HepG2 (cell line): ENCODE data around the gene CACNA1D. TPM values are rescaled to one million over a fixed set of nuclear protein-coding genes. Genes with fewer than 3 reads are reported as not detected.

ENCODE experiments used
- ATAC-seq: fragments of 200-7000 bp; cut with Tn5 transposase; 3 replicates; pipeline ENCODE4 v1.9.1; 2020; ENCODE audit warnings: mild to moderate bottlenecking, moderate library complexity
- BruUV-seq: library from RNA; stranded (reverse); fragments of 400-500 nt; replicated peaks from 2 replicates; lab custom pipeline; 2021; lab: Mats Ljungman, UMichigan
- CTCF ChIA-PET: fragments of 300-600 bp; formaldehyde crosslinking; extraction: SDS; loops from one replicate; lab custom pipeline; 2021; ENCODE audit warnings: low total read pairs, inconsistent platforms, low intra/inter-chr PET ratio; lab: Yijun Ruan, JAX
- POLR2A ChIA-PET: fragments of 350-600 bp; sonication (Branson Sonifier 250); formaldehyde crosslinking; loops from one replicate; lab custom pipeline; 2020; ENCODE audit warnings: antibody characterized with exemption, inconsistent platforms; lab: Yijun Ruan, JAX
- DNase-seq: peaks from one replicate; pipeline ENCODE4 v3.0.0-alpha.2; 2015; ENCODE audit warnings: low spot score
- FAIRE-seq: peaks from 3 replicates; lab custom pipeline; 2011; peaks lifted over from hg19 to GRCh38; lab: Jason Lieb, UNC
- H2AFZ ChIP-seq: one replicate; pipeline ENCODE4 v1.6.1; 2011; ENCODE audit warnings: low read length, inconsistent platforms
- H3K27ac ChIP-seq: fragments of 300-600 bp; 3 replicates; pipeline ENCODE4 v1.8.0; 2011; ENCODE audit warnings: mixed run types, mild to moderate bottlenecking, mixed read lengths, low read length, inconsistent platforms; ENCODE audit not compliant: insufficient read depth; ENCODE audit errors: extremely low read length
- H3K27me3 ChIP-seq, 2 experiments: fragments of 200-600 bp in 1 of 2; 2 replicates in 1 of 2; 3 replicates in 1 of 2; pipeline versions ENCODE4 v1.6.0 to v1.8.0; 2011; ENCODE audit warnings: low read length in 2 of 2, mild to moderate bottlenecking in 2 of 2, moderate library complexity in 2 of 2, inconsistent platforms in 1 of 2; ENCODE audit not compliant: insufficient read depth in 2 of 2, control insufficient read depth in 1 of 2
- H3K36me3 ChIP-seq, 2 experiments: fragments of 200-600 bp in 1 of 2; replicated peaks in 1 of 2; 2 replicates in 1 of 2; 3 replicates in 1 of 2; pipeline versions ENCODE4 v1.5.1 to v1.8.0; 2011; ENCODE audit warnings: low read length in 2 of 2, inconsistent platforms in 1 of 2; ENCODE audit not compliant: insufficient read depth in 2 of 2, control insufficient read depth in 1 of 2
- H3K4me1 ChIP-seq: 2 replicates; pipeline ENCODE4 v1.5.1; 2012; ENCODE audit warnings: low read length, inconsistent platforms; ENCODE audit not compliant: insufficient read depth
- H3K4me2 ChIP-seq: 2 replicates; pipeline ENCODE4 v1.6.0; 2011; ENCODE audit warnings: low read depth, low read length, inconsistent platforms
- H3K4me3 ChIP-seq, 3 experiments: fragments of 200-600 bp in 1 of 3; sonication (generic), shearing (Covaris generic) in 1 of 3; replicated peaks in 1 of 3; 2 replicates each; pipeline ENCODE4 v1.5.1; 2011 to 2016; ENCODE audit warnings: low read length in 3 of 3, inconsistent platforms in 2 of 3, low read depth in 2 of 3, mild to moderate bottlenecking in 2 of 3, control low read depth in 1 of 3, mixed read lengths in 1 of 3; ENCODE audit not compliant: insufficient read depth in 1 of 3
- H3K79me2 ChIP-seq: one replicate; pipeline ENCODE4 v1.6.1; 2011; ENCODE audit warnings: low read length, inconsistent platforms; ENCODE audit not compliant: insufficient read depth
- H3K9ac ChIP-seq: 2 replicates; pipeline ENCODE4 v1.6.0; 2011; ENCODE audit warnings: mild to moderate bottlenecking, low read depth, low read length, inconsistent platforms; ENCODE audit not compliant: insufficient read depth
- H3K9me3 ChIP-seq: 2 replicates; pipeline ENCODE4 v1.5.1; 2012; ENCODE audit warnings: mild to moderate bottlenecking, low read length
- H4K20me1 ChIP-seq: 2 replicates; pipeline ENCODE4 v1.6.0; 2011; ENCODE audit warnings: inconsistent platforms, mild to moderate bottlenecking, low read length, moderate library complexity; ENCODE audit not compliant: insufficient read depth
- BORCS8-MEF2B ChIP-seq: sonication (generic); formaldehyde crosslinking; IDR thresholded peaks from 2 replicates; pipeline ENCODE4 v1.8.0; 2022; ENCODE audit warnings: mild to moderate bottlenecking, missing genetic modification reagents
- CHCHD3 ChIP-seq: sonication (generic); formaldehyde crosslinking; IDR thresholded peaks from 2 replicates; pipeline ENCODE4 v1.8.0; 2022; ENCODE audit warnings: mild to moderate bottlenecking, missing genetic modification reagents, moderate library complexity
- GATAD1 ChIP-seq: IDR thresholded peaks from 2 replicates; pipeline ENCODE4 v1.6.1; 2016; ENCODE audit warnings: missing genetic modification reagents, missing compliant biosample characterization
- GTF2F1 ChIP-seq: fragments of 150-350 bp; IDR thresholded peaks from 2 replicates; pipeline ENCODE4 v1.6.1; 2014; ENCODE audit warnings: low read length
- HNF4A ChIP-seq: sonication (generic); formaldehyde crosslinking; IDR thresholded peaks from 2 replicates; pipeline ENCODE4 v1.4.0; 2020; ENCODE audit warnings: missing genetic modification reagents
- KLF11 ChIP-seq: IDR thresholded peaks from 2 replicates; pipeline ENCODE4 v1.6.1; 2016; ENCODE audit warnings: missing compliant biosample characterization
- REL ChIP-seq: sonication (generic); formaldehyde crosslinking; conservative IDR thresholded peaks from 2 replicates; pipeline ENCODE4 v1.8.0; 2022; ENCODE audit warnings: mild to moderate bottlenecking, missing genetic modification reagents, moderate library complexity
- RXRA ChIP-seq: sonication (generic); formaldehyde crosslinking; IDR thresholded peaks from 2 replicates; pipeline ENCODE4 v1.5.1; 2020; ENCODE audit warnings: missing genetic modification reagents
- TARDBP ChIP-seq: sonication (generic); formaldehyde crosslinking; IDR thresholded peaks from 2 replicates; pipeline ENCODE4 v1.8.0; 2022; ENCODE audit warnings: mild to moderate bottlenecking, missing genetic modification reagents
- ZNF282 ChIP-seq: fragments of 450-650 bp; IDR thresholded peaks from 2 replicates; pipeline ENCODE4 v1.6.1; 2018; ENCODE audit not compliant: partially characterized antibody
- ZNF354B ChIP-seq: sonication (generic); formaldehyde crosslinking; IDR thresholded peaks from 2 replicates; pipeline ENCODE4 v1.8.0; 2022; ENCODE audit warnings: mild to moderate bottlenecking, missing genetic modification reagents
- ZNF629 ChIP-seq: sonication (generic); formaldehyde crosslinking; conservative IDR thresholded peaks from 2 replicates; pipeline ENCODE4 v1.5.0; 2020; ENCODE audit warnings: missing genetic modification reagents
- ZNF674 ChIP-seq: sonication (generic); formaldehyde crosslinking; IDR thresholded peaks from 2 replicates; pipeline ENCODE4 v1.5.0; 2020; ENCODE audit warnings: low read depth, mild to moderate bottlenecking, missing genetic modification reagents
- ZSCAN29 ChIP-seq: sonication (generic); formaldehyde crosslinking; conservative IDR thresholded peaks from 2 replicates; pipeline ENCODE4 v1.4.0; 2020; ENCODE audit warnings: mild to moderate bottlenecking, missing genetic modification reagents
- WGBS: methylation state at CpG from one replicate; pipeline ENCODE4 v1.1.6; 2017; ENCODE audit warnings: low lambda C conversion rate; 5-methylcytosine and 5-hydroxymethylcytosine counted together
- in situ Hi-C: cut with HindIII; loops from 2 replicates; pipeline ENCODE4 v1.10.0; 2017; ENCODE audit warnings: low pct_unique_long_range_greater_than_20kb; ENCODE audit not compliant: extremely low pct_ligation_motif_present
- intact Hi-C: fragments of 100-400 bp; cut with micrococcal nuclease; formaldehyde crosslinking; loops from one replicate; pipeline ENCODE4 v1.10.0; 2022; ENCODE audit not compliant: unreplicated experiment
- polyA plus RNA-seq, 8 experiments: library from polyadenylated mRNA; depleted of rRNA in 3 of 8; stranded (reverse) in 7 of 8; unstranded in 1 of 8; fragments of >200 nt; fragmentation: Illumina TruSeq in 4 of 8; extraction: Trizol in 4 of 8; gene quantifications; 2 replicates each; pipeline versions ENCODE4 v1.2.1 to v1.2.3, GENCODE V29; 2011 to 2016; ENCODE audit warnings: low read depth in 4 of 8, missing spikeins in 1 of 8, mixed read lengths in 1 of 8; ENCODE audit not compliant: insufficient read depth in 1 of 8
- total RNA-seq, 5 experiments: library from RNA; depleted of rRNA; stranded (reverse); fragments of >200 nt; fragmentation: Illumina TruSeq; extraction: Trizol; gene quantifications; 2 replicates each; pipeline ENCODE4 v1.2.3, GENCODE V29; 2016; ENCODE audit warnings: low read depth in 1 of 5
- TF ChIP-seq, protein P1 (sequence below): sonication (generic); IDR thresholded peaks from 2 replicates; pipeline ENCODE4 v1.6.1; 2016; ENCODE audit warnings: low read depth, borderline replicate concordance
- TF ChIP-seq, protein P2 (sequence below): sonication (generic); formaldehyde crosslinking; IDR thresholded peaks from 2 replicates; pipeline ENCODE4 v1.5.0; 2020; ENCODE audit warnings: missing genetic modification reagents, mild to moderate bottlenecking, borderline replicate concordance
- TF ChIP-seq, protein P3 (sequence below): sonication (generic); formaldehyde crosslinking; IDR thresholded peaks from 2 replicates; pipeline ENCODE4 v1.4.0; 2020; ENCODE audit warnings: mild to moderate bottlenecking, missing genetic modification reagents
- TF ChIP-seq, protein P4 (sequence below): fragments of 450-650 bp; IDR thresholded peaks from 2 replicates; pipeline ENCODE4 v1.6.1; 2017

Gene CACNA1D
- total and polyA plus RNA-seq, 2 of the 13 experiments (the other 11 are each of a cell fraction or from before 2014, with no cell fraction given): 0.26 to 0.38 TPM

DNA sequence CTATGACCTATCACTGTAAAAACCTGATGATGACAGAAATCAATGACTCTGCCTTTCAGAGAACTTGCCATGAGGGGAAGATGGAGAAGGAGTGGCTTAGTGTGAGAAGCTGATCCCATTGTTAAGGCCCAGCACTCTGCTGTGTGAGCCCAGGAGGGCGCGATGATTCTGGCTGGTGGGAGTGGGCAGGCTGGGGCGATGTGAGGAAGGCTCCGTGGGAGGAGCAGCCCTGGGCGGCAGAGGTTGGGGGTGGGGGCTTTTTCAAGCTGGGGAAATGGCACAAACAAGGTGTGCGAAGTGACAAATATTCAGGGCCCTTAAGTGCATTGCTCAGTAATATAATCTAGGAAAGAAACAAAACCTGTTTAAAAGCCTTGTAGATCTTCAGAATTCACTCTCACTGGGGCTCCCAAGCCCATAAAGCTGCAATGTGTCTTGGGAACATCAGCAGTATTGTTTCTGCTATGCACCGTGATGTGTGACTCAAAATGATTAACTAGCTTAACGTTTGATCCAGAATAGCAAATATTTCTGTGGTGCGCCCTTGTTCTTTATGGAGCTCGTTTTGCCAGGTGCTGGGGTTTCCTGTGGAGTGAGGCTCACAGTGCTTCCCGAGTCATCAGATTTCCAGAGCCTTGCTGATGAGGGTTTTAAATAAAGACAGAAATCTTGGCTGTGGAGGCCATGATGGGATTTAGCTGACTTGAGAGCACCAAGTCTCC, 210.8 kb downstream of the CACNA1D start:
- POLR2A ChIA-PET: no interaction called here
- no peak for FAIRE-seq
- no peak for ATAC-seq

More for the DNA sequence above, 210.8 kb downstream of the CACNA1D start:
- Histone ChIP-seq H3K9ac (no peak overlapping the region), H3K79me2 (no peaks in the 10 kb centered on the region), H3K27ac (no peak overlapping the region), H3K36me3 (no peaks in the 10 kb centered on the region), H3K4me2 (no peak overlapping the region), H4K20me1 (no peaks in the 10 kb centered on the region), H3K4me1 (peaks cover 8% of the 10 kb centered on the region), H3K4me3 (no peak overlapping the region)
- in situ Hi-C loops (no loop called here), intact Hi-C loops (no loop called here)
- no TSS peak for BruUV-seq
- WGBS: 47% methylated on average over 11 of the region's 11 CpGs
- CTCF ChIA-PET: no interaction called here
- DNase-seq: no peak
- no peak for TF ChIP-seq CHCHD3 (CRISPR knock-in tag)
- TF ChIP-seq BORCS8-MEF2B (CRISPR knock-in tag): no peak
- no peak for TF ChIP-seq ZNF629
- no peak for TF ChIP-seq REL (CRISPR knock-in tag)
- no peak for TF ChIP-seq TARDBP (CRISPR knock-in tag)
- TF ChIP-seq, protein P1, sequence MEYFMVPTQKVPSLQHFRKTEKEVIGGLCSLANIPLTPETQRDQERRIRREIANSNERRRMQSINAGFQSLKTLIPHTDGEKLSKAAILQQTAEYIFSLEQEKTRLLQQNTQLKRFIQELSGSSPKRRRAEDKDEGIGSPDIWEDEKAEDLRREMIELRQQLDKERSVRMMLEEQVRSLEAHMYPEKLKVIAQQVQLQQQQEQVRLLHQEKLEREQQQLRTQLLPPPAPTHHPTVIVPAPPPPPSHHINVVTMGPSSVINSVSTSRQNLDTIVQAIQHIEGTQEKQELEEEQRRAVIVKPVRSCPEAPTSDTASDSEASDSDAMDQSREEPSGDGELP: no peak
- TF ChIP-seq GATAD1 (CRISPR knock-in tag): no peak
- no peak for TF ChIP-seq RXRA (CRISPR knock-in tag)
- TF ChIP-seq ZNF674 (CRISPR knock-in tag): no peak
- TF ChIP-seq ZNF282: no peak
- no peak for TF ChIP-seq ZSCAN29 (CRISPR knock-in tag)
- TF ChIP-seq, protein P2, sequence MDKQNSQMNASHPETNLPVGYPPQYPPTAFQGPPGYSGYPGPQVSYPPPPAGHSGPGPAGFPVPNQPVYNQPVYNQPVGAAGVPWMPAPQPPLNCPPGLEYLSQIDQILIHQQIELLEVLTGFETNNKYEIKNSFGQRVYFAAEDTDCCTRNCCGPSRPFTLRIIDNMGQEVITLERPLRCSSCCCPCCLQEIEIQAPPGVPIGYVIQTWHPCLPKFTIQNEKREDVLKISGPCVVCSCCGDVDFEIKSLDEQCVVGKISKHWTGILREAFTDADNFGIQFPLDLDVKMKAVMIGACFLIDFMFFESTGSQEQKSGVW (CRISPR knock-in tag): no peak
- TF ChIP-seq, protein P3, sequence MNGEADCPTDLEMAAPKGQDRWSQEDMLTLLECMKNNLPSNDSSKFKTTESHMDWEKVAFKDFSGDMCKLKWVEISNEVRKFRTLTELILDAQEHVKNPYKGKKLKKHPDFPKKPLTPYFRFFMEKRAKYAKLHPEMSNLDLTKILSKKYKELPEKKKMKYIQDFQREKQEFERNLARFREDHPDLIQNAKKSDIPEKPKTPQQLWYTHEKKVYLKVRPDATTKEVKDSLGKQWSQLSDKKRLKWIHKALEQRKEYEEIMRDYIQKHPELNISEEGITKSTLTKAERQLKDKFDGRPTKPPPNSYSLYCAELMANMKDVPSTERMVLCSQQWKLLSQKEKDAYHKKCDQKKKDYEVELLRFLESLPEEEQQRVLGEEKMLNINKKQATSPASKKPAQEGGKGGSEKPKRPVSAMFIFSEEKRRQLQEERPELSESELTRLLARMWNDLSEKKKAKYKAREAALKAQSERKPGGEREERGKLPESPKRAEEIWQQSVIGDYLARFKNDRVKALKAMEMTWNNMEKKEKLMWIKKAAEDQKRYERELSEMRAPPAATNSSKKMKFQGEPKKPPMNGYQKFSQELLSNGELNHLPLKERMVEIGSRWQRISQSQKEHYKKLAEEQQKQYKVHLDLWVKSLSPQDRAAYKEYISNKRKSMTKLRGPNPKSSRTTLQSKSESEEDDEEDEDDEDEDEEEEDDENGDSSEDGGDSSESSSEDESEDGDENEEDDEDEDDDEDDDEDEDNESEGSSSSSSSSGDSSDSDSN (CRISPR knock-in tag): no peak
- no peak for TF ChIP-seq ZNF354B
- TF ChIP-seq KLF11 (CRISPR knock-in tag): no peak
- no peak for TF ChIP-seq HNF4A (CRISPR knock-in tag)
- no peak for TF ChIP-seq GTF2F1
- TF ChIP-seq, protein P4, sequence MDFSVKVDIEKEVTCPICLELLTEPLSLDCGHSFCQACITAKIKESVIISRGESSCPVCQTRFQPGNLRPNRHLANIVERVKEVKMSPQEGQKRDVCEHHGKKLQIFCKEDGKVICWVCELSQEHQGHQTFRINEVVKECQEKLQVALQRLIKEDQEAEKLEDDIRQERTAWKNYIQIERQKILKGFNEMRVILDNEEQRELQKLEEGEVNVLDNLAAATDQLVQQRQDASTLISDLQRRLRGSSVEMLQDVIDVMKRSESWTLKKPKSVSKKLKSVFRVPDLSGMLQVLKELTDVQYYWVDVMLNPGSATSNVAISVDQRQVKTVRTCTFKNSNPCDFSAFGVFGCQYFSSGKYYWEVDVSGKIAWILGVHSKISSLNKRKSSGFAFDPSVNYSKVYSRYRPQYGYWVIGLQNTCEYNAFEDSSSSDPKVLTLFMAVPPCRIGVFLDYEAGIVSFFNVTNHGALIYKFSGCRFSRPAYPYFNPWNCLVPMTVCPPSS: no peak
- TF ChIP-seq, all 625 proteins: peak for 0
- Histone ChIP-seq H2AFZ (no peak overlapping the region), H3K9me3 (no peaks in the 10 kb centered on the region), H3K27me3 (no peaks in the 10 kb centered on the region)
